ENCODE results near the gene ITPR1.

GRCh38 chr3:4474683-4475490 is 18.3 kb upstream of the ITPR1 start:
- no peak for TF ChIP-seq CTCF (conservative IDR thresholded peaks at IDR 0.05)
- TF ChIP-seq EZH2 (IDR thresholded peaks at IDR 0.05; ENCODE audit: low read depth) = no peak

Data from PC-9 (cell line).